DOHH2 (cell line): ENCODE results near the gene GFM1.

ENCODE experiments used
- EZH2phosphoT487 ChIP-seq: fragments of 200-600 bp; sonication (generic); IDR thresholded peaks from 2 replicates; pipeline ENCODE4 v1.6.1; 2017; ENCODE audit warnings: borderline replicate concordance, mild to moderate bottlenecking, antibody characterized with exemption, low read length, moderate library complexity, mixed read lengths
- TF ChIP-seq, protein P1 (sequence below): fragments of 200-600 bp; sonication (generic); IDR thresholded peaks from one replicate; pipeline ENCODE4 v1.5.1; 2014; ENCODE audit warnings: antibody characterized with exemption, mild to moderate bottlenecking, low read depth, low read length; ENCODE audit not compliant: poor library complexity, severe bottlenecking

- TF ChIP-seq, protein P1, sequence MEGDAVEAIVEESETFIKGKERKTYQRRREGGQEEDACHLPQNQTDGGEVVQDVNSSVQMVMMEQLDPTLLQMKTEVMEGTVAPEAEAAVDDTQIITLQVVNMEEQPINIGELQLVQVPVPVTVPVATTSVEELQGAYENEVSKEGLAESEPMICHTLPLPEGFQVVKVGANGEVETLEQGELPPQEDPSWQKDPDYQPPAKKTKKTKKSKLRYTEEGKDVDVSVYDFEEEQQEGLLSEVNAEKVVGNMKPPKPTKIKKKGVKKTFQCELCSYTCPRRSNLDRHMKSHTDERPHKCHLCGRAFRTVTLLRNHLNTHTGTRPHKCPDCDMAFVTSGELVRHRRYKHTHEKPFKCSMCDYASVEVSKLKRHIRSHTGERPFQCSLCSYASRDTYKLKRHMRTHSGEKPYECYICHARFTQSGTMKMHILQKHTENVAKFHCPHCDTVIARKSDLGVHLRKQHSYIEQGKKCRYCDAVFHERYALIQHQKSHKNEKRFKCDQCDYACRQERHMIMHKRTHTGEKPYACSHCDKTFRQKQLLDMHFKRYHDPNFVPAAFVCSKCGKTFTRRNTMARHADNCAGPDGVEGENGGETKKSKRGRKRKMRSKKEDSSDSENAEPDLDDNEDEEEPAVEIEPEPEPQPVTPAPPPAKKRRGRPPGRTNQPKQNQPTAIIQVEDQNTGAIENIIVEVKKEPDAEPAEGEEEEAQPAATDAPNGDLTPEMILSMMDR = no peak
- TF ChIP-seq EZH2phosphoT487 = no peak
Measured at GRCh38 chr3:158680861-158681260, 36.5 kb downstream of the GFM1 start.
